GM19035 (cell line): ENCODE results near the gene OR10A2.
"Not testable (repeated sequence)": the region's sequence is repeated elsewhere in the genome, so short reads cannot be mapped to it uniquely, and the experiment has no call there.

Source experiments
- ATAC-seq: cut with Tn5 transposase; IDR thresholded peaks from one replicate; pipeline ENCODE4 v1.9.1; 2021; ENCODE audit not compliant: unreplicated experiment

The OR10A2 gene

DNA sequence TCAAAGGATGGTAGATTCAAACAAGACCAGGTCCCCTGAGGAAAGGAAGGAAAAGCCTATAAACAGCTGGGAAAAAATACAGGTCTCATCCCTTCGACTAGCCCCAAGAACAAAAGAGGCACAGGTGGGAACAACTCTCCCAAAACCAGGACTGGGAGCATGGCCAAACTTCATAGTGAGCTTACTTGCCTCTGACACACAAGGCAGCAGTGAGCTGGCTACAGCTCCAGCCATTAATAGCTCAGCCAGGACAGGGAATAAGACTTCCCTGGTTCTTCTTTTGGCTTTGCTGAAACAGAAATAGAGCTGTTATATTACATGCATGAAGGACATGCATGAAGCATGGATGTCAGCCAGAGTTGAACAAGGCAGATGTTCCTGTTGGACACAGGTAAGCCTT is at the start of gene OR10A2:
TSS of gene OR10A2 (plus strand) at position 97 of the 400 bp plus-strand sequence. CDS start 6,698 bp downstream, outside the sequence.
- ATAC-seq = no peak

- ATAC-seq = no peak
These were observed 49.2 kb upstream of the OR10A2 start for GRCh38 chr11:6813656-6814055.

DNA sequence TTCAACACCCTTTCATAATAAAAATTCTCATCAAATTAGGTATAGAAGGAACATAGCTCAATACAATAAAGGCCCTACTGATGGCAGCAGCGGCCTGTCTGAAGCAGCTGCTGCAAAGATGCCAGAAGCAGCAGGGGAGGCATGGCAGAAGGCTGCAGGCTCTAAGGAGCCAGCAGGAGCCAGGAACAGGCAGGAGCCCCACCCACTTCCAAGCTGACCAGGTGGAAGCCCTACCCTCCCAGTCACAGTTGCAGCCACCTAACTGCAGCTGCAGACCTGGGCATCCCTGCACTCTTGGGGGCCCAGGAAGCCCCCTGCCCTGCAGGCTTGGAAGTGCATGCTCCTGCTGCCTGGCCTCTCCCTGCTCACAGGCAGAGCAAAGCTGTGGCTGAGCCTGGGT is 45.2 kb upstream of the OR10A2 start:
- ATAC-seq = no peak

DNA sequence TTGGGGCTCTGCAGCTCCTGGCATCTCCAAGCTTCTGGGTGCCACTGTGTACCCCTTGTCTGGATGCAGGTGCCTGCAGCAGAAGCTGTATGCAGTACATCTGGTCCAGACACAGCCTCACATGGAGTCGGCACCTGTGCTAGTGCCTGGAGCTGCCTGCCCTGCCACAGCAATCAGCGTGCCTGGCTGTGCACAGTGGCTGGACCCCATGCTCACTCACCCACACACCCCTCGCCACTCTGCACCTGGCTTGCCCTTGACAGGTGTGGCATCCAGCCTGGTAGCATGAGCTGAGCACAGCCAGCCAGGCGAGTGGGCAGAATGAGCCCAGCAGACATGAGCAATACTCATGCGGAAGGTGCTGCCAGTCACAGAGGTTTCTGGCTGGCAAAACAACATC is 43.9 kb upstream of the OR10A2 start:
- ATAC-seq = no peak

- ATAC-seq = no peak
These were observed 38.6 kb upstream of the OR10A2 start for GRCh38 chr11:6824136-6824823.

DNA sequence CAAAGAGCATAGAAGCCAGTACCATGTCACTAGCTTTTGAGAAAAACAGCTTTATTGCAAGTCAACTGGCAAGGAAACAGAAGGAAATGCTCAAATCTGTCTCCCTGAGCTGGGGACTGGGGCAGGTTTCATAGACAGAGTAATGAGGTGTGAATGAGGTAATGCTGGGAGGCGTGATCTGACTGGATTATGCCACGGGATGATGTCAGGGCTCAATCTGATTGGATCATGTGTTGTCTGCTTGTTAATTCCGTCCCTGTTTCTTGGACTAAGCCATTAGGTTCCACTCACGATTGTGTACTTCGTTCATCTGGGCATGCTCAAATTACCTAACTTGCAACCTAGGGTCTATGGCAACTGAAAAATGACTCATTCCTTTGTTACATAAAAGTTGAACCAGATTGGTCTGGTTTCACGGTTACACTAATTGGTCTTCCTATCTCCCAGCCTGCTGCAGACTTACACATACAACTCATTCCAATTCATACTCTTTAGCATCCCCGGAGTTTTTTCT is 37.6 kb upstream of the OR10A2 start:
- ATAC-seq = no peak

DNA sequence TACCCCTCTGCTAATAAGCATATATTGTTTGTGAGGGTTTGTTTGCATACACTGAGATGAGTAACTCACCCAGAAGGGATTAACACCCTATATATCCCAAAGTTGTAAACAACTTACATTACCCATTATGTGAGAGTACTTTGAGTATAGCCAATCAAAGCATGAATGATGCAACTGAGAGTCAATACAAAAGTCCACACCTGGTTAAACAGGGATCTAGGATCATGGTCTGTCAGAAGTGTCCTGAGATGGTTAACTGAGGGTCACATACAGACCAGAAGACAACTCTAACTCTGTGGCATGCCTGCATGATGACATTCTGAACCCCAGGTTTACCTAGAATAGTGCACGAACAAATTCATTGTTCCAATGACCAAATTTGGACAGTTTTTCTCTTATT is 34.8 kb upstream of the OR10A2 start:
- no peak for ATAC-seq

DNA sequence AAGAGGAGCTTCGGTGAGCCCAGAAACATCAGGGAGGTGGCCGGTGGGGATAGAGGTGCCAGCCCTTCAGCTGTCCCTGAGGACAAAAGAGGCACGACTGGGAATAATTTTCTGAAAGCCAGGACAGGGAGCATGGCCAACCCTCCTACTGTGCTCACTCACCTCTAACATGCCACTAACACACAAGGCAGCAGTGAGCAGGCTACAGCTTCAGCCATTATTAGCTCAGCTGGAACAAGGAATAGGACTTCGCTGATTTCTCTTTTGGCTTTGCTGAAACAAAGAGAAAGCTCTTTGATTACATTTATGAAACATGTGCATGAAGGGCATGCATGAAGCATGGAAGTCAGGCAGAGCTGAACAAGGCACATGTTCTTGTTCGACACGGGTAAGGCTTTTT is 29.5 kb upstream of the OR10A2 start:
- ATAC-seq = no peak

DNA sequence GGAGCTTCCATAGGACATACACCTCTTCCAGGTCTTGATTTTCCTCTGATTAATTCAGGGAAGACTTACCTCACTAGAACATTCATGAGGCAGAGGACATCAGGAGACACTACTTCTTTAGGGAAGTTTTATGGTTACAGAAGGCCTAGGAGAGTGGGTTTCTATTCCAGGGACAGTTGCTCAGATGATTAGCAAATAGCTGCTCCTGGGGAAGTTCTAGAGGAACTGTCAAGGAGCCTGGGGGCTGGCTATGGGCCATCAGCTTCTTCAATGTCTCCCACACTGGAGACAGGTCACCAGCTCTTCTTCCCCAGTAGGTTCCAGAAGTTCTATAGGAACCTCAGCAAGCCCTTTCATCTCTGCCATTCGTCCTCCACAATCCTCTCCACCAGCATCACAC is 28.8 kb upstream of the OR10A2 start:
- ATAC-seq = no peak

- peak; percentile 55 for ATAC-seq
These were observed 21.2 kb upstream of the OR10A2 start for GRCh38 chr11:6841694-6842093.

DNA sequence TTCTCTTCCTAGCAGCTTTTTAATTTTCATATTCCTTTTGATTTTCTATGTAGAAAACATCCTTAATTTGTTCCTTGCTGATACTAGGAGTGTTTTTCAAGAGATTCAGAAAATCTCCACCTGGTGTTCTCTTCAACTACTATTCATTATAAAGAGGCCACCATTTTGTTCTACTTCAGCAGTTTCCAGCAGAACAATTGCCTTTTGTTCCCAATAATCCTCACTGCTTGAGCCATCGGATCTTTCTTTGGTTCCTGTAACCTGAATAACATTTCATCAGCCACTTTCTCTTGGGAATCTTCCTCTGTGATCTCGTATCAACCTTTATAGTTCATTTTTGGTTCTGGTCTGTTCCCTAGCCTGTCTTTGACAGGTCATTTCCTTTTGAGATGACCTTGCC is 19.2 kb upstream of the OR10A2 start:
- ATAC-seq = no peak

GRCh38 chr11:6844356-6844755 is 18.5 kb upstream of the OR10A2 start:
- no peak for ATAC-seq

GRCh38 chr11:6845383-6845782 is 17.5 kb upstream of the OR10A2 start, which contains the start of gene OR10A5:
Gene OR10A5 (plus strand): TSS chr11:6845683. CDS start chr11:6845683, 0 bp downstream.
- ATAC-seq = no peak

DNA sequence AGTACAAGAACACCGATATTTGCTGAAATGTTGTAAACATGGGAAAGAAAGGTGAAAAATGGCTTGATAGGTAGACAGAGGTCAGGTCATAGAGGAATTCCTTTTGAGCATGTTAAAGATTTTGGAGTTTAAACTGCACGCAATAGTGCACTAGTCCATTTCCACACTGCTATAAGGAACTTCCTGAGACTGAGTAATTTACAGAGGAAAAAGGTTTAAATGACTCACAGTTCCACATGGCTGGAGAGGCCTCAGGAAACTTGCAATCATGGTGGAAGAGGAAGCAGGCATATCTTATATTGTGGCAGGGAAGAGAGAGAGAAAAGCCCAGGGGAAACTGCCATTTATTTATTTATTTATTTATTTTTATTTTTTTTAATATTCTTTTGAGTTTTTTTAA is 12.3 kb upstream of the OR10A2 start:
- no peak for ATAC-seq

- not testable (repeated sequence) for ATAC-seq
These were observed 8.1 kb upstream of the OR10A2 start for GRCh38 chr11:6854801-6855200.

DNA sequence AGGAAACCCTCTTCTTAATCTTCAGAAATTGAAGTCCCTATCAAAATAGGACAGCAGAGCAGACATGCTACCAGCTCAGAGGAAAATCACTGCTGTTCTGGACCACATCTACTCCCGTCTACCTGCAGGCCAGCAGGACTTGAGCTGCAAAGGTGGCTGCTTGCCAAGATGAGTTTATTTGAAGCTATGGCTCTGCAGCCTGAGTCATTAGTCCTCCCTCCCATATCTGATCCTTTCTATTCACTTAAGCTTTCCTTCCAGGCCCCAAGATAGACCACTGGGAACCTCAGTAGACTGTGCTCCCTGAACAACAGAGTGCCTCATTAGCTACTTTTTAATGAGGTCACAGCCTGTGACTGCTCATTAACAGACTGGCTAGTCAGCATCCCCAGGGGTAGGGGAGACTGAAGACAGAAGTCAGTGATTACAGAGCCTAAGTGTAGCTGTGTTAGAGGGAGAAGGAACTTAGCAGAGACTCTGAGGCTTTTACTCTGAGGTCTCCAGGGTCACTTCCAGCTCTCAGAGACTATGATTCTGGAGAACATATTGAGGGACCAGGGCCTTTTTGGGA is 6.8 kb upstream of the OR10A2 start:
- ATAC-seq = no peak

DNA sequence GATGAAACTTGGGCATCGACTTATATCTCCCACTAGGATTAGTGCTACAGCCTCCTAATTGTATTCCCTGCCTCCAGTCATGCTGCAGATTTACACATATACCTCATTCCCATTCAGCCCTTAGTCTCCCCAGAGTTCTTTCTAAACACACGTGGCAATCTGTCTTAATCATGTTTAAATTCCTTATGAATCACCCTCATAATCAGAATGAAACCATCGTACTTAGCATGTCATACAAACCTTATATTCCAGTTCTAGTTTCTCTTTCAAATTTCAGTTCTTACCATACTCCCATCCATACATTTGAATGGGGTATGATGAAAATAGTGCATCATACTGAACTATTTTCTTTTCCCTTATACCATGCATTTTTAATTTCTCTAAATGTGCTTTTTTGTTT is 6.0 kb upstream of the OR10A2 start:
- peak; percentile 86 for ATAC-seq

DNA sequence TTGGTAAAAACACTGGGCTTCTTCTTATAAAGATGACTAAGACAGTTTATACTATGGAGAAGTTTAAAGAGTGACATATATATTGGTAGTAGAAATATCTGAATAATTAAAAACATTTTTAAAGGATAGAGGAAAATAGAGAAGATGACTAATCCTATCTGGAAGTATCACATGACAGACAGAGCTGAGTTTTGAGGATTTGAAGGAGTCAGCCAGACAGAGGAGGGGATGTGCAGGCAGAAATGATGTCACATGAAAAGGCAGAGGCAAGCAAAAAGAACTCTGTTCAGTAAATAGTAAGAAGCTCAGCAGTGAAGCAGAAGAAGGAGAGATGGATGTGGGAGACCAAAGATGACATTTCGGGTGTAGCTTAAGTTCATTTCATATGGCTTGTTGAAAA is 1.6 kb downstream of the OR10A2 start:
- ATAC-seq = no peak

DNA sequence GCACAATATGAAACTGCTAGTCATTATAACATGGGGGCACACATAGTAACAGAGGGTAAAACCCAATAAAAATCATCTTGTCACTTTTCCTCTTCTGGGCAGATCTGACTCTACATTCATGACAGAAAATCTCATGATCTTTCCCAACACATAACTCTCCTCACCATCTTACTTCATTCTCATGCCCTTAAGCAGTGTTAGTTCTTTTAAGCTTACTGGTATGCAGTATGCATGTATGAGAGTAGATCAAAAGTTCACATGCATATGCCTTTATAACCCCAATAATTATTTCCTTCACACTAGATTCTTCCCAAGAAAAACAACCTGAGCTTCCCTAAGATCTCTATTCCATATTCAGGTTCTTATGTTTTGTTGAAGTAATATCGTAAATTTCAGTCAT is 8.4 kb downstream of the OR10A2 start:
- no peak for ATAC-seq

- ATAC-seq = no peak
These were observed 12.9 kb downstream of the OR10A2 start for GRCh38 chr11:6875761-6876160.

DNA sequence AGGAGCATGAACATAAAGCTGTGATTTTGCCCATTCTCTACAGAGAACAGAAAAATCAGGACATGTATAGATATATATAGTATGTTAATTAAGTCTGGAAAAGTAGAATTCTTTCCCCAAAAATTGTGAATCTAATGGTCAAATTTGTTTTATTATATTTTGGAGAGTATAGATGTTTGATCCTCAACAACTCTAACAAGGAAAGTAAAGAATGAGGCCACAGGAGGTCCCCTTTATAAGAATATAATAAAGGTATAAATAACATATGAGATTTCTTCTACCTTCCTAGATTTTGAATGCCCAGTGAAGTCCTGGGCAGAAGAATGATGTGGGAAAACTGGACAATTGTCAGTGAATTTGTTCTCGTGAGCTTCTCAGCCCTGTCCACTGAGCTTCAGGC is 13.5 kb downstream of the OR10A2 start, which contains the start of gene OR10A4:
TSS of gene OR10A4 (plus strand) at position 301 of the 400 bp plus-strand sequence. CDS start at position 324, 23 bp downstream.
- no peak for ATAC-seq

DNA sequence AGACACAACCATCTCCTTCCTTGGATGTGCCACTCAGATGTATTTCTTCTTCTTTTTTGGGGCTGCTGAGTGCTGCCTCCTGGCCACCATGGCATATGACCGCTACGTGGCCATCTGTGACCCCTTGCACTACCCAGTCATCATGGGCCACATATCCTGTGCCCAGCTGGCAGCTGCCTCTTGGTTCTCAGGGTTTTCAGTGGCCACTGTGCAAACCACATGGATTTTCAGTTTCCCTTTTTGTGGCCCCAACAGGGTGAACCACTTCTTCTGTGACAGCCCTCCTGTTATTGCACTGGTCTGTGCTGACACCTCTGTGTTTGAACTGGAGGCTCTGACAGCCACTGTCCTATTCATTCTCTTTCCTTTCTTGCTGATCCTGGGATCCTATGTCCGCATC is 14.1 kb downstream of the OR10A2 start:
- ATAC-seq = no peak

GRCh38 chr11:6882751-6883150 is 19.9 kb downstream of the OR10A2 start:
- no peak for ATAC-seq
